BJ (cell line): ENCODE results near the gene FAM13C. TPM values are rescaled to one million over a fixed set of nuclear protein-coding genes. Genes with fewer than 3 reads are reported as not detected.

ENCODE experiments used
- CTCF ChIA-PET: fragments of 350-600 bp; formaldehyde crosslinking; extraction: SDS; loops from one replicate; lab custom pipeline; 2021; ENCODE audit warnings: antibody characterized with exemption, inconsistent platforms; lab: Yijun Ruan, JAX
- POLR2A ChIA-PET: fragments of 300-600 bp; sonication (Branson Sonifier 250); formaldehyde crosslinking; extraction: SDS; loops from one replicate; lab custom pipeline; 2021; ENCODE audit warnings: antibody characterized with exemption; lab: Charles Lee
- DNase-seq: peaks from one replicate; pipeline ENCODE4 v3.0.0-alpha.2; 2011; ENCODE audit warnings: low read depth
- H3K27me3 ChIP-seq: 2 replicates; pipeline ENCODE4 v1.6.0; 2011; ENCODE audit warnings: low read length; ENCODE audit not compliant: control insufficient read depth, insufficient read depth
- H3K36me3 ChIP-seq: 2 replicates; pipeline ENCODE4 v1.5.1; 2011; ENCODE audit warnings: low read length; ENCODE audit not compliant: control insufficient read depth, insufficient read depth
- H3K4me3 ChIP-seq: 2 replicates; pipeline ENCODE4 v1.5.1; 2011; ENCODE audit warnings: low read depth, mild to moderate bottlenecking, control low read depth, low read length
- polyA plus RNA-seq: library from polyadenylated mRNA; depleted of rRNA; stranded (reverse); fragments of >200 nt; gene quantifications from 2 replicates; pipeline ENCODE4 v1.2.3, GENCODE V29; 2011
- TF ChIP-seq, protein P1 (sequence below): IDR thresholded peaks from 2 replicates; pipeline ENCODE4 v1.5.1; 2011; ENCODE audit warnings: low read depth, mild to moderate bottlenecking, control low read depth, inconsistent platforms, low read length, moderate library complexity; ENCODE audit not compliant: insufficient read depth

The FAM13C gene
- polyA plus RNA-seq, 1 experiment = not detected

- POLR2A ChIA-PET = no interaction called here
- TF ChIP-seq, protein P1, sequence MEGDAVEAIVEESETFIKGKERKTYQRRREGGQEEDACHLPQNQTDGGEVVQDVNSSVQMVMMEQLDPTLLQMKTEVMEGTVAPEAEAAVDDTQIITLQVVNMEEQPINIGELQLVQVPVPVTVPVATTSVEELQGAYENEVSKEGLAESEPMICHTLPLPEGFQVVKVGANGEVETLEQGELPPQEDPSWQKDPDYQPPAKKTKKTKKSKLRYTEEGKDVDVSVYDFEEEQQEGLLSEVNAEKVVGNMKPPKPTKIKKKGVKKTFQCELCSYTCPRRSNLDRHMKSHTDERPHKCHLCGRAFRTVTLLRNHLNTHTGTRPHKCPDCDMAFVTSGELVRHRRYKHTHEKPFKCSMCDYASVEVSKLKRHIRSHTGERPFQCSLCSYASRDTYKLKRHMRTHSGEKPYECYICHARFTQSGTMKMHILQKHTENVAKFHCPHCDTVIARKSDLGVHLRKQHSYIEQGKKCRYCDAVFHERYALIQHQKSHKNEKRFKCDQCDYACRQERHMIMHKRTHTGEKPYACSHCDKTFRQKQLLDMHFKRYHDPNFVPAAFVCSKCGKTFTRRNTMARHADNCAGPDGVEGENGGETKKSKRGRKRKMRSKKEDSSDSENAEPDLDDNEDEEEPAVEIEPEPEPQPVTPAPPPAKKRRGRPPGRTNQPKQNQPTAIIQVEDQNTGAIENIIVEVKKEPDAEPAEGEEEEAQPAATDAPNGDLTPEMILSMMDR = no peak
- H3K36me3 ChIP-seq = no peaks in the 10 kb centered on the region
- no peak overlapping the region for H3K4me3 ChIP-seq
- H3K27me3 ChIP-seq = no peaks in the 10 kb centered on the region
- no peak for DNase-seq
- CTCF ChIA-PET = interaction anchor here (1.3 kb wide), 1 partner anchor 10 kb away, joined by 5 read pairs; no protein-coding TSS in a partner anchor
Measured at GRCh38 chr10:59311025-59311424, 51.3 kb downstream of the FAM13C start.

- DNase-seq = no peak
- H3K36me3 ChIP-seq = no peaks in the 10 kb centered on the region
- ChIA-PET CTCF (interaction anchor here (1.3 kb wide), 1 partner anchor 9 kb away, joined by 5 read pairs; no protein-coding TSS in a partner anchor), POLR2A (no interaction called here)
- no peak overlapping the region for H3K4me3 ChIP-seq
- H3K27me3 ChIP-seq = no peaks in the 10 kb centered on the region
- TF ChIP-seq, protein P1 = no peak
Measured at GRCh38 chr10:59310324-59310914, 51.9 kb downstream of the FAM13C start.

DNA sequence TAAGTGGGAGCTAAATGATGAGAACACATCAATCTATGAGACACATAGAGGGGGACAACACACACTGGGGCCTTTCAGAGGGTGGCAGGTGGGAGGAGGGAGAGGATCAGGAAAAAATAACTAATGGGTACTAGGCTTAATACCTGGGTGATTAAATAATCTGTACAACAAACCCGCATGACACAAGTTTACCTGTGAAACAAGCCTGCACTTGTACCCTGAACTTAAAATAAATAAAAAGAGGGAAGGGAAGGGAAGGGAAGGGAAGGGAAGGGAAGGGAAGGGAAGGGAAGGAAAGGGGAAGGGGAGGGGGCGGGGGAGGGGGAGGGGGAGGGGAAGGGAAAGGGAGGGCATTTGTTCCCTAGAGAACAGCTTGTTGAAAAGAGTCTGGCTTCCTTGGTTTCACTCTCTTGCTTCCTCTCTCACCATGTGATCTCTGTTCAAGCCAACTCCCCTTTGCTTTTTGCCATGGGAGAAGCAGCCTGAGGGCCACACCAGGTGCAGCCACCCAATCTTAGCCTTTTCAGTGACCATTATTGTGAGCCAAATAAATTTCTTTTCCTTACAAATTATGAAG is 57.7 kb downstream of the FAM13C start:
- DNase-seq = no peak
- TF ChIP-seq, protein P1 = no peak
- Histone ChIP-seq H3K36me3 (no peaks in the 10 kb centered on the region), H3K27me3 (no peaks in the 10 kb centered on the region), H3K4me3 (no peak overlapping the region)
- ChIA-PET POLR2A (no interaction called here), CTCF (no interaction called here)

DNA sequence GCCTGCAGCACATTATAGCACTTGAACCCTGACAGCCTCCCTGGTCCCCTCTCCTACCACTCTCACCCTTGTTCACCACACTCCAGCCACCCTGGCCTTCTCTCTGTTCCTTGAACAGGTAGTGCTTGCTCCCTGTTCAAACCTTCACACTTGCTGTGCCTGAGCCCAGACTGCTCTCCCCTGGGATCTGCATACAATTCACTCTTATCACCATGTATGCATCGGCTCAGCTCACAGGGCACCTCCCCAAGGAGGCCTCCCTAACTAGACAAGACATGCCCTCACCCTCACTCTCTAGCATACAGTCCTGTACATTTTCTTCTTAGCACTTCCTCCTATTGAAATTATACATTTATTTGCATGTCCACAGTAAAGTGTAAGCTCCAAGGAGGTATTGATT is 59.3 kb downstream of the FAM13C start:
- ChIA-PET POLR2A (no interaction called here), CTCF (no interaction called here)
- DNase-seq = no peak

DNA sequence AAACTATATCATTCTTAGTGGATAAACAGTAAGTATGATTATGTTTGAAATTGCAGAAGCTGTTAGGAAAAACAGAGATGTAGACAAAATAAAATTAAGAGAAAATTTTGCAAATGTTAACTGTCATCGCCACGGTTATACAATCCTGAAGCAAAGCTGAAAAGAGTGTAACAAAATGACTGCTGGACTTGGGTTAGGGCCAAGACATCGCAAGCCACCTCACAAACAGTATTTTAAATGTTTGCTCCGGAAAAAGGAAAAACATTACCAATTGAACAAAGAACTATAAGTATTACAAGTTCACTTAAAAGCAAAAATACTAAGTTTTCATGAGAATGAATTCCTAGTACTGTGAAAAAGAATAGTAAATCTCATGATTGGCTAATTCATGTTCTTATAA is 60.0 kb downstream of the FAM13C start:
- no peaks in the 10 kb centered on the region for H3K27me3 ChIP-seq
- no peaks in the 10 kb centered on the region for H3K36me3 ChIP-seq
- no peak overlapping the region for H3K4me3 ChIP-seq
- ChIA-PET POLR2A (no interaction called here), CTCF (interaction anchor here (1.0 kb wide), 1 partner anchor 36 kb away, joined by 3 read pairs; no protein-coding TSS in a partner anchor)
- TF ChIP-seq, protein P1 = no peak
- DNase-seq = no peak

More for the DNA sequence above, 59.3 kb downstream of the FAM13C start:
- Histone ChIP-seq H3K36me3 (no peaks in the 10 kb centered on the region), H3K27me3 (no peaks in the 10 kb centered on the region), H3K4me3 (no peak overlapping the region)
- TF ChIP-seq, protein P1 = no peak
